K562 (cell line): ENCODE data around the gene RPF1. TPM values are rescaled to one million over a fixed set of nuclear protein-coding genes. Genes with fewer than 3 reads are reported as not detected.
A peak's percentile ranks its signal among the peaks of the same experiment; 100 is the strongest.

Experiments
- ARID2 ChIP-seq: fragments of 450-650 bp; IDR thresholded peaks from 2 replicates; pipeline ENCODE4 v1.6.1; 2017; ENCODE audit warnings: antibody characterized with exemption, mild to moderate bottlenecking
- CC2D1A ChIP-seq: fragments of 450-650 bp; IDR thresholded peaks from 2 replicates; pipeline ENCODE4 v1.6.1; 2017; ENCODE audit warnings: mild to moderate bottlenecking
- FOSL1 ChIP-seq: fragments of 200-800 bp; sonication (Bioruptor generic); conservative IDR thresholded peaks from 2 replicates; pipeline ENCODE4 v1.6.1; 2016; ENCODE audit warnings: missing genetic modification characterization, missing compliant biosample characterization
- FOXA1 ChIP-seq: fragments of 450-650 bp; IDR thresholded peaks from 2 replicates; pipeline ENCODE4 v1.6.1; 2016; ENCODE audit warnings: mild to moderate bottlenecking, borderline replicate concordance
- GABPA ChIP-seq: fragments of 200-800 bp; sonication (Bioruptor generic); conservative IDR thresholded peaks from 2 replicates; pipeline ENCODE4 v1.6.1; 2016; ENCODE audit warnings: low read depth, missing genetic modification characterization, missing compliant biosample characterization
- HMG20A ChIP-seq: fragments of 450-650 bp; formaldehyde crosslinking; conservative IDR thresholded peaks from 2 replicates; pipeline ENCODE4 v1.4.0; 2020; ENCODE audit warnings: mild to moderate bottlenecking, mixed read lengths
- MTF1 ChIP-seq: fragments of 250-450 bp; sonication (Bioruptor Pico); IDR thresholded peaks from 2 replicates; pipeline ENCODE4 v1.9.0; 2021; ENCODE audit warnings: moderate library complexity, mild to moderate bottlenecking, inconsistent platforms, borderline replicate concordance
- NCOA2 ChIP-seq, 2 experiments: fragments of 450-650 bp; IDR thresholded peaks; 2 replicates each; pipeline ENCODE4 v1.6.1; 2018; ENCODE audit warnings: mild to moderate bottlenecking in 2 of 2, moderate library complexity in 1 of 2; ENCODE audit not compliant: partially characterized antibody in 2 of 2
- NFE2 ChIP-seq: IDR thresholded peaks from 2 replicates; pipeline ENCODE4 v1.6.1; 2014; ENCODE audit warnings: antibody characterized with exemption, low read depth
- NFXL1 ChIP-seq: fragments of 450-650 bp; formaldehyde crosslinking; IDR thresholded peaks from 2 replicates; pipeline ENCODE4 v1.4.0; 2021; ENCODE audit warnings: mild to moderate bottlenecking
- PTBP1 ChIP-seq: fragments of 200-400 bp; formaldehyde crosslinking; IDR thresholded peaks from 2 replicates; pipeline ENCODE4 v1.6.1; 2017; ENCODE audit warnings: low read depth, low read length
- SP1 ChIP-seq: sonication (generic); formaldehyde crosslinking; IDR thresholded peaks from 2 replicates; pipeline ENCODE4 v1.8.1; 2022; ENCODE audit warnings: mild to moderate bottlenecking, missing genetic modification reagents
- SUPT5H ChIP-seq: fragments of 450-650 bp; IDR thresholded peaks from 2 replicates; pipeline ENCODE4 v1.6.1; 2016
- TCFL5 ChIP-seq: fragments of 250-450 bp; sonication (Bioruptor Pico); conservative IDR thresholded peaks from 2 replicates; pipeline ENCODE4 v1.6.1; 2021; ENCODE audit warnings: mild to moderate bottlenecking, moderate library complexity, matching md5 sums
- ZKSCAN3 ChIP-seq: fragments of 250-450 bp; sonication (Bioruptor Pico); IDR thresholded peaks from 2 replicates; pipeline ENCODE4 v1.4.0; 2020
- ZNF165 ChIP-seq: fragments of 250-450 bp; sonication (Bioruptor Pico); IDR thresholded peaks from 2 replicates; pipeline ENCODE4 v1.4.0; 2020; ENCODE audit warnings: borderline replicate concordance
- ZNF584 ChIP-seq: fragments of 200-800 bp; sonication (Bioruptor generic); IDR thresholded peaks from 2 replicates; pipeline ENCODE4 v1.6.1; 2016; ENCODE audit warnings: low read depth, mild to moderate bottlenecking, missing genetic modification characterization, missing compliant biosample characterization
- ZNF766 ChIP-seq: fragments of 200-800 bp; sonication (Bioruptor generic); conservative IDR thresholded peaks from 2 replicates; pipeline ENCODE4 v1.6.1; 2016; ENCODE audit warnings: missing genetic modification characterization, missing compliant biosample characterization
- ZSCAN32 ChIP-seq: fragments of 450-650 bp; formaldehyde crosslinking; IDR thresholded peaks from 2 replicates; pipeline ENCODE4 v1.4.0; 2020; ENCODE audit warnings: mild to moderate bottlenecking, moderate library complexity
- polyA plus RNA-seq, 8 experiments: library from polyadenylated mRNA; depleted of rRNA in 4 of 8; stranded (reverse) in 5 of 8; unstranded in 3 of 8; fragments of >200 nt; fragmentation: Nextera tagmentation in 2 of 8; fragmentation: Illumina TruSeq in 1 of 8; extraction: Ambion mirVana in 2 of 8; extraction: Trizol in 1 of 8; gene quantifications; 2 replicates each; pipeline versions ENCODE4 v1.2.1 to v1.2.3, GENCODE V29; 2011 to 2014; ENCODE audit warnings: inconsistent platforms in 1 of 8, missing spikeins in 1 of 8
- total RNA-seq, 7 experiments: library from RNA; depleted of rRNA in 6 of 7; stranded (reverse); fragments of >200 nt in 6 of 7; fragmentation: Illumina TruSeq in 2 of 7; extraction: Trizol in 2 of 7; gene quantifications; 2 replicates each; pipeline versions ENCODE4 v1.2.1 to v1.2.3, GENCODE V29; 2011 to 2021; ENCODE audit warnings: low replicate concordance in 1 of 7
- TF ChIP-seq, protein P1 (sequence below): fragments of 250-450 bp; sonication (Bioruptor Pico); IDR thresholded peaks from 2 replicates; pipeline ENCODE4 v1.8.0; 2021; ENCODE audit warnings: moderate library complexity, mild to moderate bottlenecking, inconsistent platforms
- TF ChIP-seq, protein P2 (sequence below): sonication (generic); formaldehyde crosslinking; IDR thresholded peaks from 2 replicates; pipeline ENCODE4 v1.8.1; 2023; ENCODE audit warnings: mild to moderate bottlenecking, missing genetic modification reagents
- TF ChIP-seq, protein P3 (sequence below): sonication (generic); formaldehyde crosslinking; IDR thresholded peaks from 2 replicates; pipeline ENCODE4 v1.8.0; 2023; ENCODE audit warnings: mild to moderate bottlenecking, missing genetic modification reagents
- TF ChIP-seq, protein P4 (sequence below): fragments of 450-650 bp; formaldehyde crosslinking; IDR thresholded peaks from 2 replicates; pipeline ENCODE4 v1.4.0; 2020; ENCODE audit warnings: mild to moderate bottlenecking, moderate library complexity

Gene RPF1
- total and polyA plus RNA-seq, 9 of the 15 experiments (the other 6 are each of a cell fraction or from before 2014, with no cell fraction given) = 52.4 to 156 (median 90.2) TPM

DNA sequence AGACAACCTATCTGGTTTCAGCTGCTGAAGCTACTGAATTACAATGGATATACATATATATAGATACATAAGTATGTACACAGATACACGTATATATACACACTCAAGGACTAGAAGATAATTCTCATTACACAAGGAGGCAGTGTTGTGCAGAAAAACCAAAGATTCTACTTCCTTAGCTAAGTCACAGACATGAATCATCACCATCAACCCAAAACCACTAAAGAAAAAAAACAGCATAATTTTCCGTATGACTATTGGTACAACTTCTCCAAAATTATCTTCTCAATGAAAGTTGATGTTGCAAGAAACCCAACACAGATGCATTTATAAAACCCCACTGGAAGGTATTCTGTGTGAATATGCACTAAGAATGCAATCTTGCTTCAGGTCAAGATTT lies 36.8 kb upstream of the RPF1 start (continued):
- no peak for TF ChIP-seq PTBP1
- no peak for TF ChIP-seq GABPA
- no peak for TF ChIP-seq ZKSCAN3 (CRISPR knock-in tag)
- no peak for TF ChIP-seq FOXA1
- 0 out of 2 replicates have a peak, but pooled peaks have one; percentile 27 for TF ChIP-seq NFE2
- peak; percentile 15; the same call in 1 of the 2 replicates for TF ChIP-seq CC2D1A
- TF ChIP-seq NFXL1 = no peak
- TF ChIP-seq, protein P1, sequence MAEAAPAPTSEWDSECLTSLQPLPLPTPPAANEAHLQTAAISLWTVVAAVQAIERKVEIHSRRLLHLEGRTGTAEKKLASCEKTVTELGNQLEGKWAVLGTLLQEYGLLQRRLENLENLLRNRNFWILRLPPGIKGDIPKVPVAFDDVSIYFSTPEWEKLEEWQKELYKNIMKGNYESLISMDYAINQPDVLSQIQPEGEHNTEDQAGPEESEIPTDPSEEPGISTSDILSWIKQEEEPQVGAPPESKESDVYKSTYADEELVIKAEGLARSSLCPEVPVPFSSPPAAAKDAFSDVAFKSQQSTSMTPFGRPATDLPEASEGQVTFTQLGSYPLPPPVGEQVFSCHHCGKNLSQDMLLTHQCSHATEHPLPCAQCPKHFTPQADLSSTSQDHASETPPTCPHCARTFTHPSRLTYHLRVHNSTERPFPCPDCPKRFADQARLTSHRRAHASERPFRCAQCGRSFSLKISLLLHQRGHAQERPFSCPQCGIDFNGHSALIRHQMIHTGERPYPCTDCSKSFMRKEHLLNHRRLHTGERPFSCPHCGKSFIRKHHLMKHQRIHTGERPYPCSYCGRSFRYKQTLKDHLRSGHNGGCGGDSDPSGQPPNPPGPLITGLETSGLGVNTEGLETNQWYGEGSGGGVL = no peak
- no peak for TF ChIP-seq ZSCAN32 (CRISPR knock-in tag)
- TF ChIP-seq, protein P2, sequence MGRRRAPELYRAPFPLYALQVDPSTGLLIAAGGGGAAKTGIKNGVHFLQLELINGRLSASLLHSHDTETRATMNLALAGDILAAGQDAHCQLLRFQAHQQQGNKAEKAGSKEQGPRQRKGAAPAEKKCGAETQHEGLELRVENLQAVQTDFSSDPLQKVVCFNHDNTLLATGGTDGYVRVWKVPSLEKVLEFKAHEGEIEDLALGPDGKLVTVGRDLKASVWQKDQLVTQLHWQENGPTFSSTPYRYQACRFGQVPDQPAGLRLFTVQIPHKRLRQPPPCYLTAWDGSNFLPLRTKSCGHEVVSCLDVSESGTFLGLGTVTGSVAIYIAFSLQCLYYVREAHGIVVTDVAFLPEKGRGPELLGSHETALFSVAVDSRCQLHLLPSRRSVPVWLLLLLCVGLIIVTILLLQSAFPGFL = no peak
- TF ChIP-seq NCOA2 (IDR thresholded peaks at IDR 0.05; ENCODE audit: partially characterized antibody in 2 of 2) = no peak
- peak; percentile 59; the same call in 1 of the 2 replicates for TF ChIP-seq ZNF766 (CRISPR knock-in tag)
- TF ChIP-seq SP1 (CRISPR knock-in tag) = no peak
- no peak for TF ChIP-seq ZNF165 (CRISPR knock-in tag)
- TF ChIP-seq FOSL1 (tag) = peak; percentile 89
- TF ChIP-seq, protein P3, sequence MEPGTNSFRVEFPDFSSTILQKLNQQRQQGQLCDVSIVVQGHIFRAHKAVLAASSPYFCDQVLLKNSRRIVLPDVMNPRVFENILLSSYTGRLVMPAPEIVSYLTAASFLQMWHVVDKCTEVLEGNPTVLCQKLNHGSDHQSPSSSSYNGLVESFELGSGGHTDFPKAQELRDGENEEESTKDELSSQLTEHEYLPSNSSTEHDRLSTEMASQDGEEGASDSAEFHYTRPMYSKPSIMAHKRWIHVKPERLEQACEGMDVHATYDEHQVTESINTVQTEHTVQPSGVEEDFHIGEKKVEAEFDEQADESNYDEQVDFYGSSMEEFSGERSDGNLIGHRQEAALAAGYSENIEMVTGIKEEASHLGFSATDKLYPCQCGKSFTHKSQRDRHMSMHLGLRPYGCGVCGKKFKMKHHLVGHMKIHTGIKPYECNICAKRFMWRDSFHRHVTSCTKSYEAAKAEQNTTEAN = no peak
- TF ChIP-seq SUPT5H = no peak
- TF ChIP-seq ARID2 = peak; percentile 70
- no peak for TF ChIP-seq TCFL5
- TF ChIP-seq, protein P4, sequence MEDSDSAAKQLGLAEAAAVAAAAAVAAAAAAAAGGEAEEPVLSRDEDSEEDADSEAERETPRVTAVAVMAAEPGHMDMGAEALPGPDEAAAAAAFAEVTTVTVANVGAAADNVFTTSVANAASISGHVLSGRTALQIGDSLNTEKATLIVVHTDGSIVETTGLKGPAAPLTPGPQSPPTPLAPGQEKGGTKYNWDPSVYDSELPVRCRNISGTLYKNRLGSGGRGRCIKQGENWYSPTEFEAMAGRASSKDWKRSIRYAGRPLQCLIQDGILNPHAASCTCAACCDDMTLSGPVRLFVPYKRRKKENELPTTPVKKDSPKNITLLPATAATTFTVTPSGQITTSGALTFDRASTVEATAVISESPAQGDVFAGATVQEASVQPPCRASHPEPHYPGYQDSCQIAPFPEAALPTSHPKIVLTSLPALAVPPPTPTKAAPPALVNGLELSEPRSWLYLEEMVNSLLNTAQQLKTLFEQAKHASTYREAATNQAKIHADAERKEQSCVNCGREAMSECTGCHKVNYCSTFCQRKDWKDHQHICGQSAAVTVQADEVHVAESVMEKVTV (CRISPR knock-in tag) = peak; percentile 86
- TF ChIP-seq HMG20A (CRISPR knock-in tag) = no peak
- TF ChIP-seq ZNF584 (CRISPR knock-in tag) = no peak
- no peak for TF ChIP-seq MTF1 (CRISPR knock-in tag)
